OCI-LY1 (cell line): Measurements from ENCODE around the gene HSPA5.

Source experiments
- CTCF ChIP-seq: fragments of 200-600 bp; sonication (generic), shearing (Covaris generic); IDR thresholded peaks from 2 replicates; pipeline ENCODE4 v1.5.1; 2017; ENCODE audit warnings: mild to moderate bottlenecking, antibody characterized with exemption, low read length, moderate library complexity, mixed read lengths
- EZH2 ChIP-seq: fragments of 200-600 bp; sonication (generic), shearing (Covaris generic); IDR thresholded peaks from 2 replicates; pipeline ENCODE4 v1.8.0; 2017; ENCODE audit warnings: borderline replicate concordance, mixed run types, mild to moderate bottlenecking, antibody characterized with exemption, low read length, moderate library complexity, mixed read lengths

- TF ChIP-seq CTCF (no peak), EZH2 (no peak)
These were observed 39.8 kb upstream of the HSPA5 start for GRCh38 chr9:125280945-125281344.
